ENCODE results near the gene SLC22A31.
A peak's percentile ranks its signal among the peaks of the same experiment; 100 is the strongest.
"Not testable (repeated sequence)": the region's sequence is repeated elsewhere in the genome, so short reads cannot be mapped to it uniquely, and the experiment has no call there.

Gene SLC22A31

GRCh38 chr16:89200124-89200849 is at the start of gene SLC22A31:
Gene SLC22A31, minus strand, starts transcription at chr16:89200537. Its CDS starts 36 bp downstream, at chr16:89200501.
- no peak for TF ChIP-seq CTCF (IDR thresholded peaks at IDR 0.05; ENCODE audit: low read depth, low read length, missing control alignments)
- H3K4me3 ChIP-seq (ENCODE audit: low read depth, low read length): no peak within 1 kb of the TSS
- DNase-seq (ENCODE audit: low read depth): no peak

DNA sequence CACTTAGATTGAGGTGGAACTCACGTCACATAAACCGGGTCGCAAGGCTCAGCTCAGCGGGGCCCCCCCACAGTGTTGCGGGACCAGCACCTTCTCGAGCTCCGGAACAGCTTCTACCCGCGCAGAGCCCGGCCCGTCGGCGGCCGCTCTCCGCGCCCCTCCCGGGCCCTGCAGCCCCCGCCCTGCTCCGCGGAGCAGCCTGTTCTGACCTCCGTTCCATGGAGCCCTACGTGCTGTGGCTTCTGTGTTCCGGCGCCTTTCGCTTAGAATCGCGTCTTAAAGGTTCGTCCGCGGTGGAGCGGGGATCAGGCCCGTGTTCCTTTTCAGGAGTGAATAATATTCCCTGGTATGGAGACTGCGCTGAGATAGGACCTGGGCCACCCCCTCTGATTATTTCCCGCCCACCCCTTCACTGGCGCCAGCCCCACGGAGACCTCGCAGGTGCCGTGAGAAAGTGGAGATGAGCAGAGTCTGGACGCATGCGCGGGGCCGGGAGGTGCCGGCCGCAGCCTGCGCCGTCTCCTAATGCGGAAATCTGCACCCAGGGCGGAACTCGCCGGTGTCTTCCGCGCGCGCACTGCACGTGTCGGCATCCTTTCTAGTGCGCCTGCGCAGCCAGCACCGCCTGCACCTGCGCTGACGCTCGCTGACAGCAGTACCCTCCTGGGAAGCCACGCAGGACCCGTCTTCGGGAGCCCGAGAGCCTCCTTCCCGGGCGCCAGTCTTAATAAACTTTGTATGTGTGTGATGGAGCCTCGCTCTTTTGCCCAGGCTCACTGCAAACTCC is 48.1 kb upstream of the SLC22A31 start:
- no peak for TF ChIP-seq CTCF (IDR thresholded peaks at IDR 0.05; ENCODE audit: low read depth, low read length, missing control alignments)
- no peak for DNase-seq (ENCODE audit: low read depth)
- H3K4me3 ChIP-seq (ENCODE audit: low read depth, low read length): no peak overlapping the region

DNA sequence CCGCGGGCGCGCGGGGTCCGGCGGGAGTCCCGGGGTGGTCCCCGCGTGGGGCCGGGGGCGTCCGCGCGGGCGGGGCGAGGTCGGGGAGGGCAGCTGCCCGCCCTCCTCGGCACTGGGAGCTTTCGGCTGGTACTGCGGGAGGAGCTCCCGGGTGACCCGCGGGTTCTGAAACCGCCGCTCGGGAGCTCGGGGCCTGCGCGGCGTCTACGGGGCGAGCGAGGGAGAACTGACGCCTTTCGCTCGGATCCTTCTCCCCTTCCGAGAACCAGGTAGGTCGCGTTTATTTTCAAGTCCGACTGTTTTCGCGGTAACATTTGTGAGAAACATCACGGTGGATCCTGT is 47.4 kb upstream of the SLC22A31 start:
- DNase-seq (ENCODE audit: low read depth); H3K4me3 ChIP-seq (ENCODE audit: low read depth, low read length): not testable (repeated sequence)

- DNase-seq (ENCODE audit: low read depth): no peak
- H3K4me3 ChIP-seq (ENCODE audit: low read depth, low read length): peak overlapping the region; percentile 28
- no peak for TF ChIP-seq CTCF (IDR thresholded peaks at IDR 0.05; ENCODE audit: low read depth, low read length, missing control alignments)
Measured at GRCh38 chr16:89246903-89247733, 46.8 kb upstream of the SLC22A31 start.

- DNase-seq (ENCODE audit: low read depth): no peak
- no peak for TF ChIP-seq CTCF (IDR thresholded peaks at IDR 0.05; ENCODE audit: low read depth, low read length, missing control alignments)
- H3K4me3 ChIP-seq (ENCODE audit: low read depth, low read length): no peak overlapping the region; the same call in 1 of the 2 replicates
Measured at GRCh38 chr16:89246383-89246902, 46.1 kb upstream of the SLC22A31 start.

GRCh38 chr16:89244754-89245153 is 44.4 kb upstream of the SLC22A31 start:
- H3K4me3 ChIP-seq (ENCODE audit: low read depth, low read length): no peak overlapping the region
- no peak for TF ChIP-seq CTCF (IDR thresholded peaks at IDR 0.05; ENCODE audit: low read depth, low read length, missing control alignments)
- DNase-seq (ENCODE audit: low read depth): no peak

- not testable (repeated sequence) for DNase-seq (ENCODE audit: low read depth); H3K4me3 ChIP-seq (ENCODE audit: low read depth, low read length)
Measured at GRCh38 chr16:89244264-89244663, 43.9 kb upstream of the SLC22A31 start.

Measured in GM12864 (cell line).